Thoracic aorta (tissue), 2 donors: Measurements from ENCODE around the gene MAML2. TPM values are rescaled to one million over a fixed set of nuclear protein-coding genes. Genes with fewer than 3 reads are reported as not detected.

ENCODE experiments used
- ATAC-seq: fragments of 150-250 bp; one replicate; pipeline ENCODE4 v1.8.0; 2017; ENCODE audit warnings: low read depth; ENCODE audit not compliant: insufficient number of reproducible peaks, low FRiP score
- DNase-seq: peaks from one replicate; pipeline ENCODE4 v3.0.0-alpha.2; 2020; ENCODE audit warnings: low spot score
- H3K27ac ChIP-seq, 2 donors: fragments of 200-600 bp; sonication (generic); 1 replicate in 1 of 2; 2 replicates in 1 of 2; pipeline ENCODE4 v1.5.1; 2016; ENCODE audit warnings: mild to moderate bottlenecking in 2 of 2, moderate library complexity in 2 of 2
- H3K27me3 ChIP-seq: fragments of 200-600 bp; sonication (generic); replicated peaks from 2 replicates; pipeline ENCODE4 v1.6.0; 2016; ENCODE audit warnings: mild to moderate bottlenecking; ENCODE audit not compliant: insufficient read depth
- H3K36me3 ChIP-seq: fragments of 200-600 bp; sonication (generic); one replicate; pipeline ENCODE4 v1.5.1; 2016
- H3K4me1 ChIP-seq, 2 donors: fragments of 200-600 bp; sonication (generic); 1 replicate in 1 of 2; 2 replicates in 1 of 2; pipeline versions ENCODE4 v1.5.1 to v1.6.0; 2016; ENCODE audit warnings: low read depth in 2 of 2, mild to moderate bottlenecking in 1 of 2; ENCODE audit not compliant: control insufficient read depth in 1 of 2
- H3K4me3 ChIP-seq: fragments of 200-600 bp; sonication (generic); 2 replicates; pipeline ENCODE4 v1.5.1; 2016; ENCODE audit warnings: mild to moderate bottlenecking
- H3K9me3 ChIP-seq: fragments of 200-600 bp; sonication (generic); 2 replicates; pipeline ENCODE4 v1.5.1; 2016
- CTCF ChIP-seq: fragments of 200-600 bp; sonication (generic); IDR thresholded peaks from one replicate; pipeline ENCODE4 v1.5.1; 2019; ENCODE audit warnings: antibody characterized with exemption
- total RNA-seq, 2 donors: library from RNA; depleted of rRNA; stranded (reverse); fragments of >200 nt; gene quantifications; one replicate each; pipeline versions ENCODE4 v1.1.0 to v1.2.3, GENCODE V29; 2016

MAML2 gene
- total RNA-seq, 2 donors from 2014 or later, result 23.4 to 29.6 TPM

GRCh38 chr11:96282625-96283220 is 60.3 kb downstream of the MAML2 start:
- no peak for TF ChIP-seq CTCF
- Histone ChIP-seq H3K27ac (no peak overlapping the region), H3K9me3 (no peaks in the 10 kb centered on the region), H3K36me3 (no peaks in the 10 kb centered on the region), H3K27me3 (no peaks in the 10 kb centered on the region), H3K4me1 (peaks cover 3 to 22% of the 10 kb centered on the region in 2 donors), H3K4me3 (no peak overlapping the region)
- no peak for DNase-seq
- ATAC-seq, result no peak

DNA sequence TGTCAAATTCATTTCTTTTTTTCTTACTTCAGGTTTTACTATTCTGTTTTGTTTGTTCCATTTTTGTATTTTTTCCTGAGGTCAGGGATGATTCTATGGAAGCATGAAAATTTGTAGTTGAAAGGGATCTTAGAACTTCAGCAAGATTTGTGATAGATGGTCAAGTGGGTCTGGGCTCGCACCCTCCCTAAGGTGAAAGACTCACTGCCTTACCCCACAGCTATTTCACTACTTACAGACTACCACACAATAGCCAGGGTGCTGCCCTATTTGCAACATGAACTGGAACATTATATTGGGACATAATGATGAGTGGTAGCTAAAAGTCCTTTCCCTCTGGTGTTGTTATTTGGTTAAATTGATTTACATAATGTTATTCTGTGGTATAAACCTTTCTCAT is 62.6 kb downstream of the MAML2 start:
- Histone ChIP-seq H3K4me3 (no peak overlapping the region), H3K9me3 (no peaks in the 10 kb centered on the region), H3K27me3 (no peaks in the 10 kb centered on the region), H3K27ac (no peak overlapping the region), H3K4me1 (peaks cover 3 to 32% of the 10 kb centered on the region in 2 donors), H3K36me3 (no peaks in the 10 kb centered on the region)
- no peak for DNase-seq
- TF ChIP-seq CTCF, result no peak
- no peak for ATAC-seq

GRCh38 chr11:96279896-96280290 is 63.1 kb downstream of the MAML2 start:
- Histone ChIP-seq H3K36me3 (no peaks in the 10 kb centered on the region), H3K9me3 (no peaks in the 10 kb centered on the region), H3K27me3 (no peaks in the 10 kb centered on the region), H3K27ac (no peak overlapping the region), H3K4me1 (peaks cover 3 to 34% of the 10 kb centered on the region in 2 donors), H3K4me3 (no peak overlapping the region)
- no peak for TF ChIP-seq CTCF
- no peak for ATAC-seq
- no peak for DNase-seq

DNA sequence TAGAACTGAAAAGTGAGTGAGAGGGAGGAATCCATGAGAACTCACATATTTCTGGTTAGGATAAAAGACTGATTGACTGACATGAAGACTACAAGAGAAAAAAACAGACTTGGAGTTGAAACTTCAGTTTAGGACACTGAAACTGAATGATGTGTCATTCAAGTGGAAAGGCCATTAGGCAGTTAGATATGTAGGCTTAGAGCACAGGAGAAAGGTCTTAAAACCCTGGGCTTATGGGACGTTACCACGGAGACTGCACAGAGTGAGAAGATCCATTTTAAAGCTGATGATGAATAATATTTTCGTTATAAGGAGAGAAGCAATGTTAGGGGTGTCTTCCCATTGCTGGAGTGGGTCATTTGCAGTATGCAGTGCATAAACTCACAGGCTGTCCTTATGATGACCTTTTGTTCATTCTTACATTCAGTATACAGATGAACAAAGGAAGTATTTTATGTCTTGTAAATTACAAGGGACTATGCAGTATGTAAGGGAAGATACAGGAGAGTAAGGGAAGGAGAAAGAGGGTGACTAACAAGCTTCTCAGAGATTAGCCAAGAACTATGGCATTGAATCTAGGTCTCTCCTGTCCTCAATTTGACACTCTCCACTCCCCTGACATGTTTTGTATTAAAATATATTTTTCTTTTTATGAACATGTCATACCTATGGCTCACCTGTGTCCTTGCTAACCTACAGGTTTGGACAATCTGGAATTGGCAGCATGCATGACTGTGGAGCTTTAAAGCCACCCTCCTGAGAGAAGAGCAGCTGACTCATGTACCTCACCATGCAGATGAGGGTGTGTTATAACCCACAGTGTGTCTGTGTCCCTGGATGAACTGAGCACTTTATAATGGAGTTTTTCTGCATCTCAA is 63.7 kb downstream of the MAML2 start:
- H3K4me3 ChIP-seq, result no peak overlapping the region
- H3K27ac ChIP-seq, result no peak overlapping the region
- no peak for TF ChIP-seq CTCF
- DNase-seq (no peak), ATAC-seq (no peak)
- no peaks in the 10 kb centered on the region for H3K36me3 ChIP-seq
- H3K27me3 ChIP-seq, result no peaks in the 10 kb centered on the region
- H3K4me1 ChIP-seq, result peaks cover 3 to 34% of the 10 kb centered on the region in 2 donors
- H3K9me3 ChIP-seq, result no peaks in the 10 kb centered on the region

DNA sequence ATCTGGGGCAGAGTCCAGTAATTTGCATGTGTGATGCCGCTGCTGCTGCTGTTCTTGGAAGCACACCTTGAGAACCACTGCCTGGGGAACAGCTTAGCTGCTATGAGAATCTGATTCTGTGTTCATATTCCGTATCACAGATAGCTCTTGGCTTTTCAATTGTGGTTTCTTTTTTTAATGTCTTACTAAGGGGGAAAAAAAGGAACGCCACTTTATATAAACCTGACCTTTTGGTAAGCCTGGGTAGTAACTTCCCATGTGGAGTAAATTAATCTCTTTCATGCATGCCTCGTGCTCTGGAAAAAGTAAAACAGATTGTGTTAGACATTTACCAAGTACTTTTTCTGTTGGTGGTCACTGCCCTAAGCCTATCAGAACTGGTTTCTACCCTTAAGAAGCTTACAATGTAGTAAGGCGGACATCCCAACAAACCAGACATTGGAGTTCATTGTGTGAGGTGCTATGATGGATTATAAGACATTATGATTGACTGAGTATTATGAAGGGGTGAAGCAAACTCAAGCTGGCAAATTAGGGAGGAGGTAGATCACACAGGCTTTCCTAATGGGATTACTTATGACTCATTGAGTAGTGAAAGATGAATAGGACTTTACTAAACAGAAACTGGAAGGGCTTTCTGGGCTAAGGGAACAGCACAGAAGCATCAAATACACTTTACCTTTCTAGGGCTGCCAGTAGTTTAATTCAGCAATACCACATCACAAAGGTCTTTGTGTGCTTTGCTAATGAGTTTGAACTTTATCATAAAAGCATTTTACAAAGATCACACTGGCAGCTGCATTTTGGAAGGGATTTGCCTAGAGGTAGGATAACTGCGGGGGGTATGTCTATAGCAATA is 64.7 kb downstream of the MAML2 start:
- peak overlapping the region; percentile 8 to 43 for H3K27ac ChIP-seq
- no peaks in the 10 kb centered on the region for H3K27me3 ChIP-seq
- no peaks in the 10 kb centered on the region for H3K9me3 ChIP-seq
- no peak for TF ChIP-seq CTCF
- peak overlapping the region; percentile 46 for H3K4me3 ChIP-seq
- H3K36me3 ChIP-seq, result no peaks in the 10 kb centered on the region
- peaks cover 4 to 36% of the 10 kb centered on the region in 2 donors for H3K4me1 ChIP-seq
- no peak for ATAC-seq
- DNase-seq, result no peak
